Kidney (tissue), 14 donors: ENCODE measurements around the gene CELA1. TPM values are rescaled to one million over a fixed set of nuclear protein-coding genes. Genes with fewer than 3 reads are reported as not detected.

ENCODE experiments used
- DNase-seq, 5 donors: peaks; one replicate each; pipeline ENCODE4 v3.0.0-alpha.2; 2013 to 2020
- FAIRE-seq: peaks from 2 replicates; lab custom pipeline; 2012; peaks lifted over from hg19 to GRCh38; lab: Jason Lieb, UNC
- H3K27ac ChIP-seq, 2 donors: one replicate each; pipeline ENCODE4 v1.7.0; 2013; ENCODE audit warnings: low read depth in 2 of 2, low read length in 2 of 2, inconsistent platforms in 1 of 2
- H3K27me3 ChIP-seq: one replicate; pipeline ENCODE4 v1.7.1; 2013; ENCODE audit warnings: low read length, inconsistent platforms; ENCODE audit not compliant: control insufficient read depth, insufficient read depth
- H3K36me3 ChIP-seq, 3 donors: one replicate each; pipeline versions ENCODE4 v1.7.0 to v1.7.1; 2013; ENCODE audit warnings: low read length in 3 of 3, control low read depth in 1 of 3, inconsistent platforms in 1 of 3; ENCODE audit not compliant: insufficient read depth in 3 of 3, control insufficient read depth in 2 of 3
- H3K4me1 ChIP-seq, 3 donors: one replicate each; pipeline versions ENCODE4 v1.7.0 to v1.7.1; 2013; ENCODE audit warnings: low read length in 3 of 3, inconsistent platforms in 1 of 3, low read depth in 1 of 3; ENCODE audit not compliant: control insufficient read depth in 2 of 3, insufficient read depth in 2 of 3
- H3K4me3 ChIP-seq, 3 donors: one replicate each; pipeline versions ENCODE4 v1.7.0 to v1.8.1; 2013; ENCODE audit warnings: low read length in 3 of 3, control low read depth in 1 of 3, inconsistent platforms in 1 of 3
- H3K9ac ChIP-seq, 3 donors: one replicate each; pipeline versions ENCODE4 v1.7.0 to v1.7.1; 2013; ENCODE audit warnings: low read length in 3 of 3, control low read depth in 1 of 3, inconsistent platforms in 1 of 3
- H3K9me3 ChIP-seq, 3 donors: one replicate each; pipeline versions ENCODE4 v1.7.0 to v1.7.1; 2013; ENCODE audit warnings: low read length in 3 of 3, control low read depth in 1 of 3, inconsistent platforms in 1 of 3; ENCODE audit not compliant: control insufficient read depth in 2 of 3, insufficient read depth in 1 of 3
- CTCF ChIP-seq: IDR thresholded peaks from 3 replicates; pipeline ENCODE4 v1.5.1; 2012; ENCODE audit warnings: mild to moderate bottlenecking, moderate library complexity, borderline replicate concordance; ENCODE audit not compliant: insufficient read depth; ENCODE audit errors: extremely low read depth
- intact Hi-C: fragments of 100-400 bp; cut with DNase I; formaldehyde crosslinking; loops from one replicate; pipeline ENCODE4 v1.11.1; 2022
- polyA plus RNA-seq: library from polyadenylated mRNA; stranded (reverse); fragments of 350-450 nt; fragmentation: Illumina TruSeq; extraction: RNeasy Lipid Tissue Mini Kit (QIAGEN cat#74804); gene quantifications from one replicate; pipeline ENCODE4 v1.2.3, GENCODE V29; 2014; ENCODE audit warnings: low read depth, low replicate concordance; ENCODE audit not compliant: insufficient read depth
- total RNA-seq: library from RNA; stranded (reverse); fragmentation: NEBNext Ultra II Directional; extraction: Animal tissue kit (Norgen Biotek cat#: 25700); gene quantifications from one replicate; pipeline ENCODE4 v1.2.1, GENCODE V29; 2021
- donor health status: control.
- donor health status: control.
- donor health status: control.
- donor health status: control.
- donor health status: control.
- donor health status: DM: yes; HTN: yes; CAD: no.
- donor health status: Normal renal cell carcinoma (clear cell type).

CELA1 gene
- total and polyA plus RNA-seq, 2 donors from 2014 or later = not detected

GRCh38 chr12:51334764-51335163 is 11.7 kb downstream of the CELA1 start:
- no peaks in the 10 kb centered on the region for H3K9me3 ChIP-seq
- no peak for FAIRE-seq
- H3K36me3 ChIP-seq = no peaks in the 10 kb centered on the region
- no peaks in the 10 kb centered on the region for H3K4me1 ChIP-seq
- DNase-seq = no peak
- no peaks in the 10 kb centered on the region for H3K27me3 ChIP-seq
- TF ChIP-seq CTCF = no peak
- H3K27ac ChIP-seq = no peak overlapping the region
- H3K9ac ChIP-seq = no peak overlapping the region
- intact Hi-C loops = no loop called here
- no peak overlapping the region for H3K4me3 ChIP-seq

GRCh38 chr12:51333536-51333935 is 12.9 kb downstream of the CELA1 start:
- no peaks in the 10 kb centered on the region for H3K9me3 ChIP-seq
- FAIRE-seq (no peak), DNase-seq (no peak)
- H3K4me1 ChIP-seq = no peaks in the 10 kb centered on the region
- no peak overlapping the region for H3K4me3 ChIP-seq
- no peak overlapping the region for H3K9ac ChIP-seq
- no peaks in the 10 kb centered on the region for H3K36me3 ChIP-seq
- no peak overlapping the region for H3K27ac ChIP-seq
- TF ChIP-seq CTCF = no peak
- intact Hi-C loops = no loop called here
- H3K27me3 ChIP-seq = no peaks in the 10 kb centered on the region

DNA sequence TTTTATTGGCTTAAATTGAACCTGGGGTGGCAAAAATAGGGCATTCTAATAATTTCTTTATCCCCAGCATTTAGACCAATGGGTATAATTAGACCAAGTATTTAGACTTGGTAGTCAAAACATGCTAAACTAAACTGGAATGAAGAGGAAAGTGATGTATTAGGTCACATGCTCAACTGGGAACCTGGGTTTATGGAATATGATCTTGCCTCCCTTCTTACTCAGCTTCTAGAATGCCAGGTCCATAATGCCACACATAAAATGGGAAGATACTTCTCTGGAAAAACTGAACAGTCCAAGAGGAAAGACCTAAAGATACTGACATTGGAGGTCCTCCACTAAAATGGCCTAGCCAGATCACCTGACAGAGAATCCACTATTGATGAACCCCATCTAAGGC is 16.3 kb downstream of the CELA1 start:
- intact Hi-C loops = no loop called here
- H3K27ac ChIP-seq = no peak overlapping the region

More for the DNA sequence above, 16.3 kb downstream of the CELA1 start:
- no peak for FAIRE-seq
- no peaks in the 10 kb centered on the region for H3K9me3 ChIP-seq
- no peak for TF ChIP-seq CTCF
- no peaks in the 10 kb centered on the region for H3K36me3 ChIP-seq
- no peak overlapping the region for H3K4me3 ChIP-seq
- no peaks in the 10 kb centered on the region for H3K4me1 ChIP-seq
- DNase-seq = no peak
- no peak overlapping the region for H3K9ac ChIP-seq
- H3K27me3 ChIP-seq = no peaks in the 10 kb centered on the region
